Stomach (tissue), 4 donors: ENCODE results near the gene DNAH3.

Experiments used
- CTCF ChIP-seq, 7 experiments: fragments of 450-650 bp in 4 of 7; fragments of 200-600 bp in 3 of 7; sonication (generic) in 3 of 7; IDR thresholded peaks; one replicate each; pipeline ENCODE4 v1.5.1; 2016 to 2019; ENCODE audit warnings: antibody characterized with exemption in 7 of 7, control low read depth in 2 of 7, mild to moderate bottlenecking in 1 of 7
- EP300 ChIP-seq: sonication (generic); formaldehyde crosslinking; IDR thresholded peaks from one replicate; pipeline ENCODE4 v1.6.1; 2017; ENCODE audit warnings: antibody characterized with exemption
- POLR2A ChIP-seq, 4 donors: fragments of 450-650 bp; IDR thresholded peaks; one replicate each; pipeline ENCODE4 v1.6.1; 2016; ENCODE audit warnings: antibody characterized with exemption in 4 of 4, control low read depth in 2 of 4, mild to moderate bottlenecking in 1 of 4, moderate library complexity in 1 of 4
- POLR2AphosphoS5 ChIP-seq, 3 donors: sonication (generic); formaldehyde crosslinking; IDR thresholded peaks; one replicate each; pipeline ENCODE4 v1.6.1; 2016; ENCODE audit warnings: antibody characterized with exemption in 3 of 3

- no peak for TF ChIP-seq CTCF (IDR thresholded peaks at IDR 0.05)
- no peak for TF ChIP-seq POLR2A (IDR thresholded peaks at IDR 0.05)
- TF ChIP-seq EP300, result no peak
- TF ChIP-seq POLR2AphosphoS5 (IDR thresholded peaks at IDR 0.05), result no peak
Measured at GRCh38 chr16:20940871-20941635, 209.6 kb downstream of the DNAH3 start.
